Endothelial cell of hepatic sinusoid (primary cell): ENCODE measurements around the gene PATL1.
"Not testable (repeated sequence)": the region's sequence is repeated elsewhere in the genome, so short reads cannot be mapped to it uniquely, and the experiment has no call there.

Experiments used
- in situ Hi-C: cut with HindIII; loops from 2 replicates; pipeline ENCODE4 v1.10.0; 2017; ENCODE audit warnings: low sequenced_read_pairs

PATL1 gene

DNA sequence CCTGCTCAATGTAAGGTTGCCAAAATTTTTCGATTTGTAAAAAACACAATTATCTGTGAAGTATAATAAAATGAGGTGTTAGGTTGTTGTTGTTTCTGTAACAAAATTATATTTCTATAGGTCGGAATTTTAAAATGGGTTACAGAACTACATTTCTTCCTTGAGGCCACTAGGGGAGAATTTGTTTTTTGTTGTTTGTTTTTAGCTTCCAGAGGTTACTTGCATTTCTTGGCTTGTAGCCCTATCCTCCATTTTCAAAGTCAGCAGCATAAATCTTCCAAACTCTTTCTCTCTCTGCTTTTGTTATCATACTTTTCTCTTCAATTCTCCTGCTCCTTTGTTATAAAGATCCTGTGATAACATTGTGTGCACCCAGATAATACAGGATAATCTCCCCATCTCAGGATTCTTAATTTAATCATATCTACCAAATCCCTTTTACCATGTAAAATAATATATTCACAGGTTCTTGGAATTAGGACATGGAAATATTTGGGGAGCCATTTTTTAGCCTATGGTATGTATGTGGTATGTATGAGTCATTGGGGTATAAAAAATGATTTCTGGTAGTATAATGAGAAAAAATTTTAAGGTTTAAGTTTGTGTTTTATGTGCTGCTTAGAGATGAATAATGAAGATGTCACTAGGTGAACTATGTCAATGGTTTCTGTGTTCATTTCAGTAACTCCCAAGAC is 9.4 kb upstream of the PATL1 start:
- in situ Hi-C loops: no loop called here

DNA sequence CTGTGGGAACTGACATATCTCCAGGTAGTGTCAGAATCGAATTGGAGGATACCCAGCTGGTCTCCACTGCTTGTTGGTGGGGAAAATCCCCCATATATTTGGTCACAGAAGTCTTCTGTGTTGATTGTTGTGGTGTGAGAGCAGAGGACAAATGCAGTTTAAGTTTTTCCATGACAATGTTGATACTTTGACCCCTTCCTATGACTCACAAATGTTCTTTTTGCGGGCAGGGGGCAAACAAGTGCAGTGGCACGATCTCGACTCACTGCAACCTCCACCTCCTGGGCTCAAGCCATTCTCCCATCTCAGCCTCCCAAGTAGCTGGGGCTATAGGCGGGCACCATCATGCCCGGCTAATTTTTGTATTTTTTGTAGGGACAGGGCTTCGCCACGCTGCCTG is 7.4 kb upstream of the PATL1 start:
- in situ Hi-C loops: no loop called here

DNA sequence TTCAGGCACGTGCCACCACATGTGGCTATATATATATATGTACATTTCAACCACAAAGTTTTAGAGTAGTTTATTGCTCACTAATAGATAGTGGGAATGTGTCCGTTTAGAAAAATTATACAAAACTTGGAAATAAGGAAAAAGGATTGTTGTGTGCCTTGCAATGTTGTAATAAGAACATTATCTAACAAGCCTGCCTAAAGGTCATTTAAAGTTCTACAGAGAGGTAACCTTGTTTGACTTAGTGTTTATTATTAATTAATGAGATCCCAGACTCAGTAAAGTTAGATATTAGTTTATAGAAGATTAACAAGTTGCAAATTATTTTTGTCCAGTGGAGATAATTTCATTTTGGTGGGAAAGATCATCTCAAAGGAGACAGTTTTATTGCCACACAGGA is 5.5 kb upstream of the PATL1 start:
- in situ Hi-C loops: no loop called here

DNA sequence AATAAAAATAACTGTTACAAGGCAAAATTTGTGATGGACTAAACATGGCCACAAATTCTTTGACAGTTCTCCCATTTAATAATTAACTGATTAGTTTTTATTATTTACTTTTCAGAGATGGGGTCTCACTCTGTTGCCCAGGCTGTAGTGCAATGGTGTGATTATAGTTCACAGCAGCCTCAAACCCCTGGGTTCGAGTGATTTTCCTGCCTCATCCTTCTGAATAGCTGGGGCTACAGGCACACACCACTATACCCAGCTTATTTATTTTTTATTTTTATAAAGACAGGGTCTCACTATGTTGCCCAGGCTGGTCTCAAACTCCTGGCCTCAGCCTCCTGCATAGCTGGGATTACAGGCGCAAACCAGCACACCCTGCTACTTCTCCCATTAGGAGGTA is 4.5 kb upstream of the PATL1 start:
- in situ Hi-C loops: no loop called here

DNA sequence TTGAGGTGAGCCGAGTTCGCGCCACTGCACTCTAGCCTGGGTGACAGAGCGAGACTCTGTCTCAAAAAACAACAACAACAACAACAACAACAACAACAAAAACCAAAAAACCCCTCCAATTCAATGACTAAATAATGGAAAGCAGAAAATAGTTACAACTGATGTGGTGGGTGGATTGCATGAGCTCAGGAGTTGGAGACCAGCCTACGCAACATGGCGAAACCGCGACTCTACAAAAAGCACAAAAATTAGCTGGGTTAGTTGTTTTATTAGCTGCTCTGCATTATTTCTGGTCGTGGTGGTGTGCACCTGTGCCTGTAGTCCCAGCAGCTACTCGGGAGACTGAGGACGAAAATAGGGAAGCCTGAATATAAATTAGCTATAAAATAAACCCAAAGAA is 2.6 kb upstream of the PATL1 start:
- in situ Hi-C loops: no loop called here

DNA sequence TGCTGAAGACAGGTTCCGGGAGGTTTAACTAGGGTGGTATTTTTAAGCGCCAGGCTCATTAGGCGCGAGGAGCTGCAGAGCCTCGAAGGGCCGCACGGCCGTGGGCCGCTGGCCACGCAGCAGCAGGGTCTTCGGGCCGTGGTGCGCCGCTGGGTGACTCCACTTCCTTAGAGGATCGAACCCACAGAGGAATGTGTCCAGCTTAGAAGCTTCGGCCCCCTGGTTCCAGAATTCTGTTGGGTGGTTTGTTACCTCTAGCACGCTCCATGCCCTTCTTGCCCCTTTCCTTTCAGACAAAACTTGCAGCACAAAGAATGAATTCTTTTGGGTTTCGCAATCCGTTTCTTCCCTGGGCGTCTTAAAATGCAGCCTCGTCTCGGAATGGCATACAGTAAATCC is 773 bp upstream of the PATL1 start:
- in situ Hi-C loops: loop anchor here (5.0 kb wide), 2 partner anchors 62 to 117 kb away; no protein-coding TSS in a partner anchor

DNA sequence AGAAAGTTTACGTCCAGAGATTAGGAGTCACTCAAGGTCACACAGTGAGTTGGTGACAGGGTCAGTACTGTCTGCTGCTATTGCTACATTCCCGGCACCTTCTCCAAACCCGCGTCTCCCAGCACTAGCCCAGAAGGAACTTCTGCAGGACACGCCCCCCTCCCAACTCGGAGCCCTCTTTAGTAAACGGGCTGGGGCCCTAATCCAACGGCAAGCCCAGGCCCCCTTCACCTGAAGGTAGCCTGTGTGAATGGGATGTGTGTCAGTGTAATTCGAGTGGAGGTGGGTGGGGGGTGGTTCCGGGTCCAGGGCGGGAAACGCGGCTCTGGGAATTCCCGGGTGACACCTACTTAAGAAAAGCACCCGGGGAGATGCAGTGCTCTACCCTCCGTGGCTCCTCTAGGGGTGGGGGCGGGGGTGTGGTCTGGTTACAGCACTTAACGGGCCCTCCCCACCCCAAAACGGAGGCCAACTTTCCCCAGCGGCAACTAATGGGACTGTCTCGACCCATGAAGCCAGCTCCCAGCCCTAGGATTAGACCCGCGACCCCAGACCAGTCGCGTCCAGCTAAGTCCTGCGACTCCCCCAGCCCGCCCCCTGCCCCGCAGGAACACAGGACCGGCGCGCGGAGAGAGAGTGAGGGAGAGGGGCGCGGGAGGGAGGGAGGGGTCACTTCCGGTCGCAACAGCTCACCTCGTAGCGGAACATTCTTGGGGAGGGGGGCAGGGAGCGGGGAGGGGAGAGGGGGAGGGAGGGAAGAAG is 468 bp downstream of the PATL1 start:
- in situ Hi-C loops: loop anchor here (5.0 kb wide), 2 partner anchors 61 to 116 kb away; no protein-coding TSS in a partner anchor

DNA sequence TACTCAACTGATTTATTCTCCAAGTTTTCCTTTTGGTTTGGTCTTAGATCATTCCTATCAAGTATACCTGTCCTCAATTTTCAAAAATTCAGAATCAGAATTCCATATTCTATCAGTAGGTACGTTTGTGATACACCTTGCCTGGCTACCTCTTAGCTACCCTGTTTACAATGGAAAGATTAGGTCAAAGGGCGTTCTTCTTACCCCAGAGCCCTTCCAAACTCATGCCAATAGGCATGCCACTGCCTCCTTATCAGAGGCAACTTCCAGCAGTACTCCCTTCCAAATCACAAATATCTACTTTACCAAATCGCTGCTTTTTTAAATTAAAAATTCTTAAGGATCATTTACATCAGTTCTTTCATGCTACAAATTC is 1.0 kb downstream of the PATL1 start:
- in situ Hi-C loops: loop anchor here (5.0 kb wide), 2 partner anchors 60 to 115 kb away; no protein-coding TSS in a partner anchor

DNA sequence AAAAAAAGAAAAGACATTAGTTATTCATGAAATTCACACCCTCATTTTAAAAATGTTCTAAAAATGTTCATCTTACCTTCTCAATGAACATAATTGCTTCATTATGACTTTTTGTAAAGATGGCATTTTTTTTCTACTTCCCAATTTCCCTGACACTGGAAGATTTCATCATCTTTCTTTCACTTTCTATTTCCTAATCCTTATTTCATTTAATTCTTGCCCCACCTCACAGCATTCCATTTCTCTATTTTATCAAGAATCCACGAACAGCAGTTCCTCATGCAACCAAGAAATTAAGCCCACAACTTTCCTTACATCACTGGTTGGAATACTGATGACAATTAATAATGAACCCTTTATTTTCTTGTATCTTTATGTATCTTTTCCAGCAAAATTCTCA is 1.9 kb downstream of the PATL1 start:
- in situ Hi-C loops: loop anchor here (5.0 kb wide), 2 partner anchors 60 to 115 kb away; no protein-coding TSS in a partner anchor

DNA sequence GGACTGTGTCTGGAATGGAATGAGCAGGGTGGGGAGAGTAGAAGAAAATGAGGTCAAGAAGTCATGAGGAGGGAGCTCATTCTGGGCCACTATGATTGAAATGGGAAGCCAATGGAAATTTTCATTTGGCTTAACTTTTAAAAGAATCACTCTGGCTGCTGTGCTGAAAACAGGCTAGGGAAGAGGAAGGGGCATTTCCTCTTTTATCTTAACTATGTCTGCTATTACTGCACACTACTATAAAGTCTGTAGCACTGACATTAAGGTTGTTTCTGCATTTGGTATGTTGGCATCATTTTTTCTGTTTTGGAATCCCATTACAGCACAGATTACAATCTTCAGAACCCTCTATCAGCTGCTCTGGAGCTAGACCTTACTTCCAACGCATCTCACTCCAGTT is 8.2 kb downstream of the PATL1 start:
- in situ Hi-C loops: no loop called here

DNA sequence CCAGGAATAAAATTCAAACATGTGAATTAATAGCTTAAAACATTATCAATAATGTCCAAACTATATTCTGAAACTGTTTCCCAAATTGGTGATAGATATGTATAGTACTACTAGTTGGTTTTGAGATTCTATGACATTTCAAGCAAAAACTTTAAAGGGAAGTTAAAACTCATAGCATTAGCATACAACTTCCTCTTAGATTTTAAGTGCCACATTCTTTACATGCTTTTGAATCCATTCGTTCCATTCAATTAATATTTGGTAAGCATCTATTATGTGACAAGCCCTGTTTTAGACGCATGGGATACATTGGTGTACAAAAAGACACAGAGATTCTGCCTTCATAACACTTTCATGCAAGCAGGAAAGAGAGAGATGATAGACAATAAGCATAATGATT is 8.9 kb downstream of the PATL1 start:
- in situ Hi-C loops: no loop called here

DNA sequence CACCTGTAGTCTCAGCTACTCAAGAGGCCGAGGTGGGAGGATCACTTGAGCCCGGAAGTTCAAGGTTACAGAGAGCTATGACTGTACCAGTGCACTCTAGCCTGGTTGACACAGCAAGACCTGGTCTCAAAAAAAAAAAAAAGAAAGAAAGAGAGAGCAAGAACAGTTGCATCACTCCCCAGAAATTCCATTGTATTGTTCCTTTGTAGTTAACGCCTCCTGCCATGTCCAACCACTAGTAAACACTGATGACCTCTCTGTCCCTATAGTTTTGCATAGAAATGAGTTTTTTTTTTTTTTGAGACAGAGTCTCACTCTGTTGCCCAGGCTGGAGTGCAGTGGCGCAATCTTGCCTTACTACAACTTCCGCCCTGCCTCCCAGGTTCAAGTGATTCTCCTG is 10.8 kb downstream of the PATL1 start:
- in situ Hi-C loops: no loop called here

DNA sequence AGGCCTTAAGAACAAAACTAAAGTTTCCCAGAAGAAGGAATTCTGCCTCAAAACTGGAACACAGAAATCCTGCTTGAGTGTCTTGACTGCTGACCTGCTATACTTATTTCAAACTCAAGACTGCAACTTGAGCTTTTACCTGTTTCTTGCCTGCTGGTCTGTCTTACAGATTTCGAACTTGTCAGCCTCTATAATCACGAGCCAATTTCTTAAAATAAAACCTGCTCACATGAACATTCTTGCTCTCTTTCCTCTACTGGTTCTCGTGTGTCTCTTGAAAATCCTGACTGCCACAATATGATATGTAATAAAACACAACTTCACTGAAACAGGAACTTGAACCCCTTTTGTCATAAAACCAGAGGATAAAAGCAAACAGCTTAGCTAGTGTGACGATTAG is 13.9 kb downstream of the PATL1 start:
- in situ Hi-C loops: no loop called here

DNA sequence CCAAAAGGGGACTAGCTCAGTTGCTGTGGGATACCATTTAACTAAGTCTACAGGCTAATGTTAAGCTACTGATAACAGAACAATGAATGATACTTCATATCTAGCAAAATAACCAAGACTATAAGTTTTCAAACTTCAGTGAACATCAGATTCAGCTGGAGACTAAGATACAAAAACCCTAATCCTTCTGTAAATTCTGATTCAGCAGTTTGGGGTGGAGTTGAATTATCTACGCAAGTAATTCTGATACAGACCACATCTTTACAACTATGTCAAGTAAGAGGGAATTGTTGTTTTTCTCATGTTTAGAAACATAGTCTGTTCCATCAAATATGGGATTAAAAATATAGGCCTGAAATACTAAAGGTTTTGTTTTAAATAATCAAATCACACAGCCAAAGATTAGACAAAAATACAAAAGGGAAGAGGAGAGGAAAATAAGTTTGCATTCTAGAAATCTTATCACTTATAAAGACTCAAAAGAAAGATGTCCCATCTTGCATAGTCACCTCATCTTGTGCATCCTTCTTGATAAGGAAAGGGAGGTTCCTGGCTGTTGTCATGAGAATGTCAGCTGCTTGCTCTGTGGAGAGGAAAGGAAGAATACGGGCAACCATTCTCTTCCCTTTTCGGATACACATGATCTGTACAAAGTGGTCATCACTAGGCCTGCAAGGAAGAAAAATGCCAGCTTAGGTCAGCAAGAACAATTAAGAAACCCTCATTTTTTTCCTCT is 21.4 kb downstream of the PATL1 start:
- in situ Hi-C loops: no loop called here

DNA sequence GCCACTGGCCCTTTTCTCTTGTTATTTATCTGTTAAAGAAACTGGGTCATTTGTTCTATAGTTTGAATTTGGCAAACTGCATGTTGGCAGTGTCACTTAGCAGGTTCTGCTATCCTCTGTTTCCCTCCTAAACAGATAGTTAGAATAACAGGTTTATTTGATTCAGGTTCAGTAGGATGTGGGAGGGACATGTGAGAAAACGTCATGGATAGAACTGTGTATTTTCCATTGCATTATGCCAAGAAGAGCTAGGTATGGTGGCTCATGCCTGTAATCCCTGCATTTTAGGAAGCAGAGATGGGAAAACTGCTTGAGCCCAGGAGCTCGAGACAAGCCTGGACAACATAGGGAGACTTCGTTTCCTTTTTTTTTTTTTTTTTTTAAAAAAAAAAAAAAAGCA is 24.3 kb downstream of the PATL1 start:
- in situ Hi-C loops: no loop called here

DNA sequence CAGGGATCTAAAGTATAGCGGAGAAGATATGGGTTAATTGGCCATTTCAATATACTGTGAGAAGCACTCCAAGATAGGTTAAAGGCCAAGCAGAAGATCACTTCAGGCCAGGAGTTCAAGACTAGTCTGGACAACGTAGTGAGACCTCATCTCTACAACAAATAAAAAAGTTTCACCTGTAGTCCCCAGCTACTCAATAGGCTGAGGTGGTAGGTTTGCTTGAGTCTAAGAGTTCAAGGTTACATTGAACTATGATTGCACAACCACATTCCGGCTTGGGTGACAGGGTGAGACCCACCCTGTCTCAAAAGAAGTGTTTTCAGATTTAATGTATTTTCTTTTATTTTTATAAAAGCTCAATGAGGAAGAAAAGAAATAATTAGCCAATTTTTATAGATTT is 25.4 kb downstream of the PATL1 start:
- in situ Hi-C loops: no loop called here

DNA sequence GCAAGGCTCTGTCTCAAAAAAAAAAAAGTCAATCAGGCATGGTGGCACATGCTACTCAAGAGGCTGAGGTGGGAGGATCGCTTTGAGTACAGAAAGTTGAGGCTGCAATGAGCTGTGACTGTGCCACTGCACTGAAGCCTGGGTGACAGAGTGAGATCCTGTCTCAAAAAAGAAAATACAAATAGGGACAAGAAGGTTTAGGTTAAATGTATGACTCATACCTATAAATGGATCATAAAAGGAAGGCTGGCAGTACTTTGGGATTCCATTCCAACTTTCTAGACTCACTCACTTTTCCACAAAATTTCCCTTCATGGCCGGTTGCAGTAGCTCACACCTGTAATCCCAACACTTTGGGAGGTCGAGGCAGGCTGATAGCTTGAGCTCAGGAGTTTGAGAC is 27.7 kb downstream of the PATL1 start:
- in situ Hi-C loops: no loop called here

DNA sequence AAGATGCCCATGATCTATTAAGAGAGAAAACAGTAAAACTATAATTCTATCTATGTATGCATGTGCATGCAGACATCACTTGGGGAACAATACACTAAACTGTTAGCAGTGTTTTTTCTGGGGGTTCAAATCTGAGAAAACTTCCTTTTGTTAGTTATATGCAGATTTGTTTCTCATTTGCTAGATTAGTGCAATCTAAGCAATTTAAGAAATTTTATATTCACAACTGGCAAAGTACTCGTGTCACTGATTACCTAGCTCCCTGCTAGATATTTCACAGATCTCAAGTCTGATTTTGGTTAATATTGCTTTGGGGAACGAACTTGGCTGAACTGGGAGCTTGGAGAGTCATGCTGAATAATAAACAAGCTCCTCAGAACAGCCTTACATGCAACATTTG is 38.3 kb downstream of the PATL1 start:
- in situ Hi-C loops: no loop called here

DNA sequence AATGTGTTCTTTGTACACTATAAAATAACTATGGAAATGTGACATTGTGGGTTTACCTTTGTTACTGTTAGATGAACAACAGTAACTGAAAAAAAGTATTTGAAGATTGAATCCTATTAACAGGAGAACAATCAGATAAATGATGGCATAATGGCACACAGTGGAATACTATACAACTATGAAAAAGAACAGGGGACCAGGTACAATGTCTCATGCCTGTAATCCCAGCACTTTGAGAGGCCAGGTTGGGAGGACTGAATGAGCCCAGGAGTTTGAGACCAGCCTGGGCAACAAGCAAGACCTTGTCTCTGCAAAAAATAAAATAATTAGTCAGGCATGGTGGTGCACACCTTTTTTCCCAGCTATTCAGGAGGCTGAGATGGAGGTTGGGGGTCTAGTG is 38.8 kb downstream of the PATL1 start:
- in situ Hi-C loops: no loop called here

DNA sequence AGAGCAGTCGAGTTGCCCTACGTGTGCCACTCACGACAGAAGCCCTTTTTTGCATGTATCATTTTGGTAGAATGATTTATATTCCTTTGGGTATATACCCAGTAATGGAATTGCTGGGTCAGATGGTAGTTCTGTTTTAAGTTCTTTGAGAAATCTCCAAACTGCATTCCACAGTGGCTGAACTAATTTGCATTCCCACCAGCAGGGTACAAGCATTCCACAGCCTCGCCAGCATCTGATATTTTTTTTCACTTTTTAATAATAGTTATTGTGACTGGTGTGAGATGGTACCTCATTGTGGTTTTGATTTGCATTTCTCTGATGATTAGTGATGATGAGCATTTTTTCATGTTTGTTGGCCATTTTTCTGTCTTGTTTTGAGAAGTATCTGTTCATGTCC is 41.9 kb downstream of the PATL1 start:
- in situ Hi-C loops: not testable (repeated sequence)

DNA sequence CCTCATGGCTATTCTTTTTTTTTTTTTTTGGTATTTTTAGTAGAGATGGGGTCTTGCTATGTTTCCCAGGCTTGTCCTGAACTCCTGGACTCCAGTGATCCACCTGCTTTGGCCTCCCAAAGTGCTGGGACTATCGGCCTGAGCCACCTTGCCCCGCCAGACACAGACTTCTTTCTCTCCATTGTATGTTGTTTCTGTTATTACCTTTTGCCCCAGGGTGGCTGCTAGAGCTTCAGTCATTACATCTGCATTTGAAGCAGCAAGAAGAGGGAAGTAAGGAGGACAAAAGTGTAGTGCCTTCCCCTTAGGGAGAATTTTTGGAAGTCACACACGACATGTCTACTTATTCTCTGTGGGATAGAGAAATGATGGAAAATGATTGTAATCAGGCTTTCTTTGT is 43.1 kb downstream of the PATL1 start:
- in situ Hi-C loops: no loop called here

DNA sequence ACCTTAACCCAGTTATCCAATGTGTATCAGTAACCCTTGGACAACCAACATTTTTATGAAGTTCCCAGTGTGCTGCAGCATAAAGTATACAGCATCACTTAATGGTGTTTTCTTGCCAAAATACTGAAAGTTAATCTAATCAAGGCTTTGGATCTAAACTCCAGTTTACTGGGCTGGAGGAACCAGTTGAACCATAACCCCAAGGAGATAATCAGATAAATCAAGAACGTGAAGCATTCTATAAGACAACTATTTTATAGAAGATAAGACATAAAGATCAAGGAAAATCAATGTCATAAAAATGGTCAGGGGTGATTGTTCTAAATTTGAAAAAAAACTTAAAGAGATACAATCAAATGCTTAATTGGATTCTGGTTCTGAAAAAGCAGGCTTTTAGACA is 51.0 kb downstream of the PATL1 start:
- in situ Hi-C loops: no loop called here
